ENCODE results near the gene MRTFA. TPM values are rescaled to one million over a fixed set of nuclear protein-coding genes. Genes with fewer than 3 reads are reported as not detected.

MRTFA gene
- polyA plus RNA-seq, 1 of the 3 experiments (the other 2 are of a cell fraction) = 5.8 TPM

DNA sequence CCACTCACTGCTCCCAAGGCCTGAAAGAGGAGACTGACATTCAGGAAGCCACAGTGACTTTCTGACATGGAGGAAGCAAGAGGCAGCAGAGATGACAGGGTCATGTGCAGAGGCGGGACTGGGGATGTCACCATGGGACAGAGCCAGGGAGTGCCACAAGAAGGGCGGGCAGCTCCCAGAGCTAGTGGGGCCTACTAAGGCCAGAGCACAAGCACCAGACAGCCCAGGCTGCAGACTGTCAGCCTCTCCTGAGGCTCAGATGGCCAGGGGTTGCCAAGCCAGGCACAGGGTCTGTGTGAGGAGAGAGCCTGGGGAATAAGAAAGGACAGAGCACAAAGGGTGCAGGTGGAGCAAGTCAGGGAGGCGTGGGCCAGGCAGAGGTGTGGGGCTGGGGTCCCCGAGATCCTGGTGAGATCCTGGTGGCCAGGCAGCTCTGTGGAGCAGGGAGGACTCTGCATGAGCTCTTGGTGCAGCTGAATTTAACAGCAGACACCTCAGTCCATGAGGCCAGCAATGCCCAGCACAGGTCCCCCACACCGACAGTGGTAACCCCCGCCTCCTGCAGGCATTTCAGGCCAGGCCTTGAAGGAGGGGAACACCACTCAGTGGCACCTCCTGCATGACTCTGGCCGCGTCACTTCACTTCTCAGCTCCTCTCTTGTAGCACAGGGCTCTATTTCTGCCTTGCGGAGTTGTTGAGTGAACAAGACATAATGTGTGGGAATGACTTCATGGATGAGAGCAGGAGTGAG is 213.8 kb downstream of the MRTFA start:
- Histone ChIP-seq H3K27me3 (ENCODE audit: insufficient read depth) (no peaks in the 10 kb centered on the region), H3K9ac (no peak overlapping the region), H3K9me3 (no peaks in the 10 kb centered on the region), H3K27ac (ENCODE audit: low read depth in 2 of 2, low read length in 1 of 2) (no peak overlapping the region), H3K36me3 (replicated peaks in 1 of 2; ENCODE audit: control insufficient read depth in 1 of 2, insufficient read depth in 2 of 2, low read length in 1 of 2) (peaks cover 4 to 26% of the 10 kb centered on the region in 2 experiments), H3K9me2 (no peaks in the 10 kb centered on the region), H3F3A (replicated peaks; ENCODE audit: insufficient read depth) (no peaks in the 10 kb centered on the region), H3K79me2 (ENCODE audit: insufficient read depth) (no peaks in the 10 kb centered on the region), H2AFZ (ENCODE audit: low read depth) (no peak overlapping the region), H3K4me2 (no peak overlapping the region), H3K4me1 (ENCODE audit: control insufficient read depth in 1 of 2, insufficient read depth in 2 of 2, low read depth in 1 of 2, low read length in 1 of 2) (no peaks in the 10 kb centered on the region), H3K4me3 (ENCODE audit: low read depth in 2 of 2, low read length in 1 of 2) (no peak overlapping the region), H4K20me1 (ENCODE audit: insufficient read depth) (no peaks in the 10 kb centered on the region)
- DNase-seq = no peak
- CTCF ChIA-PET = interaction anchor here (0.5 to 1.0 kb wide), 2 partner anchors 14 to 62 kb away, joined by 3 to 4 read pairs; no protein-coding TSS in a partner anchor
- WGBS (ENCODE audit: low lambda C conversion rate) = 100% methylated on average over 3 of the region's 9 CpGs
- no peak for TF ChIP-seq FOXM1 (IDR thresholded peaks at IDR 0.05; ENCODE audit: low read depth)
- TF ChIP-seq, protein P1, sequence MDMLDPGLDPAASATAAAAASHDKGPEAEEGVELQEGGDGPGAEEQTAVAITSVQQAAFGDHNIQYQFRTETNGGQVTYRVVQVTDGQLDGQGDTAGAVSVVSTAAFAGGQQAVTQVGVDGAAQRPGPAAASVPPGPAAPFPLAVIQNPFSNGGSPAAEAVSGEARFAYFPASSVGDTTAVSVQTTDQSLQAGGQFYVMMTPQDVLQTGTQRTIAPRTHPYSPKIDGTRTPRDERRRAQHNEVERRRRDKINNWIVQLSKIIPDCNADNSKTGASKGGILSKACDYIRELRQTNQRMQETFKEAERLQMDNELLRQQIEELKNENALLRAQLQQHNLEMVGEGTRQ (IDR thresholded peaks at IDR 0.05; ENCODE audit: borderline replicate concordance, low read depth, low read length) = no peak
- POLR2A ChIA-PET = no interaction called here

DNA sequence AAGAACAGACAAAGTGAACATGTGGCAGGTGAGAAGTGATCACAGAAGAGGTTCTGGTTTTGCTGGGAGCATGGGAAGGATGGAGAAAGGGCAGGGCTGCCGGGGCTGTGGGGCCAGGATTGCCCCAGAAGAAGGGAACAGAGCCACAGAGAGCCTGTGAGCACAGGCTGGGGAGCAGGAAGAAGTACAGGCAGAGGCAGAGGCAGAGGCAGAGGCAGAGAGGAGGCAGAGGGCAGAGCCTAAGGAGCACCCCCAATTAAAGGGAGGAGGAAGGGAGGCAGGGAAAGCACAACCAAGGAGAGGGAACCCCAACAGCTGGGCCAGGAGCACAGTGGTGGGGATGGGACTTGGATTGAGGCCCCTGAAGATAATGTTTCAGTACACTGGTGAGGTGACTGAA is 214.6 kb downstream of the MRTFA start:
- 100% methylated on average over 1 of the region's 1 CpG for WGBS (ENCODE audit: low lambda C conversion rate)

DNA sequence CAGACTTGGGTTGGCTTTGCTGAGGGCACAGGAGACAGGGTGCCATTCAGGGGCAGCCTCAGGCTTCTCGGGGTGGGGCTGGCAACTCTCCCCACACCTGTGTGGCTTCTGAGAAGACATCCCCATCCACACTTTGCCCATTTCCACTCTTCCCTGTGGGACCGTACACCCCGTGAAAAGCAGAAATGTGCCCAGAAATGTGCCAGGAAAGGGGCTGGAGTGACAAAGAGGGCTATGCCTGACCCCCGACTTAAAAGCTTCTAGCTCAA is 215.5 kb downstream of the MRTFA start:
- no peak for DNase-seq
- Histone ChIP-seq H3K4me3 (ENCODE audit: low read depth in 2 of 2, low read length in 1 of 2) (no peak overlapping the region), H3K4me2 (no peak overlapping the region), H3K27me3 (ENCODE audit: insufficient read depth) (no peaks in the 10 kb centered on the region), H3K9me3 (no peaks in the 10 kb centered on the region), H3K27ac (ENCODE audit: low read depth in 2 of 2, low read length in 1 of 2) (no peak overlapping the region), H3K36me3 (replicated peaks in 1 of 2; ENCODE audit: control insufficient read depth in 1 of 2, insufficient read depth in 2 of 2, low read length in 1 of 2) (peaks cover 0 to 33% of the 10 kb centered on the region in 2 experiments), H3K79me2 (ENCODE audit: insufficient read depth) (no peaks in the 10 kb centered on the region), H3F3A (replicated peaks; ENCODE audit: insufficient read depth) (no peaks in the 10 kb centered on the region), H4K20me1 (ENCODE audit: insufficient read depth) (no peaks in the 10 kb centered on the region), H3K9ac (no peak overlapping the region), H3K4me1 (ENCODE audit: control insufficient read depth in 1 of 2, insufficient read depth in 2 of 2, low read depth in 1 of 2, low read length in 1 of 2) (no peaks in the 10 kb centered on the region; a peak in 1 of 4 replicates), H2AFZ (ENCODE audit: low read depth) (no peak overlapping the region), H3K9me2 (no peaks in the 10 kb centered on the region)
- TF ChIP-seq, protein P2, sequence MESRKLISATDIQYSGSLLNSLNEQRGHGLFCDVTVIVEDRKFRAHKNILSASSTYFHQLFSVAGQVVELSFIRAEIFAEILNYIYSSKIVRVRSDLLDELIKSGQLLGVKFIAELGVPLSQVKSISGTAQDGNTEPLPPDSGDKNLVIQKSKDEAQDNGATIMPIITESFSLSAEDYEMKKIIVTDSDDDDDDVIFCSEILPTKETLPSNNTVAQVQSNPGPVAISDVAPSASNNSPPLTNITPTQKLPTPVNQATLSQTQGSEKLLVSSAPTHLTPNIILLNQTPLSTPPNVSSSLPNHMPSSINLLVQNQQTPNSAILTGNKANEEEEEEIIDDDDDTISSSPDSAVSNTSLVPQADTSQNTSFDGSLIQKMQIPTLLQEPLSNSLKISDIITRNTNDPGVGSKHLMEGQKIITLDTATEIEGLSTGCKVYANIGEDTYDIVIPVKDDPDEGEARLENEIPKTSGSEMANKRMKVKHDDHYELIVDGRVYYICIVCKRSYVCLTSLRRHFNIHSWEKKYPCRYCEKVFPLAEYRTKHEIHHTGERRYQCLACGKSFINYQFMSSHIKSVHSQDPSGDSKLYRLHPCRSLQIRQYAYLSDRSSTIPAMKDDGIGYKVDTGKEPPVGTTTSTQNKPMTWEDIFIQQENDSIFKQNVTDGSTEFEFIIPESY (IDR thresholded peaks at IDR 0.05; ENCODE audit: borderline replicate concordance, low read depth) = no peak
- TF ChIP-seq, protein P3, sequence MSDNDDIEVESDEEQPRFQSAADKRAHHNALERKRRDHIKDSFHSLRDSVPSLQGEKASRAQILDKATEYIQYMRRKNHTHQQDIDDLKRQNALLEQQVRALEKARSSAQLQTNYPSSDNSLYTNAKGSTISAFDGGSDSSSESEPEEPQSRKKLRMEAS (IDR thresholded peaks at IDR 0.05; ENCODE audit: low read depth) = no peak
- no peak for TF ChIP-seq POLR2AphosphoS5 (IDR thresholded peaks at IDR 0.05; ENCODE audit: low read depth, low read length)
- TF ChIP-seq NRF1 (IDR thresholded peaks at IDR 0.05; ENCODE audit: low read depth, low read length) = no peak
- no peak for TF ChIP-seq RAD21 (IDR thresholded peaks at IDR 0.05; ENCODE audit: low read length)
- TF ChIP-seq FOXM1 (IDR thresholded peaks at IDR 0.05; ENCODE audit: low read depth) = no peak
- TF ChIP-seq EP300 (IDR thresholded peaks at IDR 0.05; ENCODE audit: borderline replicate concordance in 1 of 2, low read depth in 1 of 2, low read length in 1 of 2) = no peak
- TF ChIP-seq MEF2A (IDR thresholded peaks at IDR 0.05; ENCODE audit: borderline replicate concordance, low read depth) = no peak
- TF ChIP-seq FOSL2 (IDR thresholded peaks at IDR 0.05; ENCODE audit: borderline replicate concordance, low read depth) = no peak
- CTCF ChIA-PET = no interaction called here
- POLR2A ChIA-PET = no interaction called here
- WGBS (ENCODE audit: low lambda C conversion rate) = no CpG with 5 or more reads among the region's 4 CpGs

More for the DNA sequence above, 214.6 kb downstream of the MRTFA start:
- no peak overlapping the region for H2AFZ ChIP-seq (ENCODE audit: low read depth)
- no peaks in the 10 kb centered on the region for H3K4me1 ChIP-seq (ENCODE audit: control insufficient read depth in 1 of 2, insufficient read depth in 2 of 2, low read depth in 1 of 2, low read length in 1 of 2)
- H3K4me2 ChIP-seq = no peak overlapping the region
- CTCF ChIA-PET = interaction anchor here (1.0 kb wide), 1 partner anchor 15 kb away, joined by 3 read pairs; no protein-coding TSS in a partner anchor
- no peaks in the 10 kb centered on the region for H3K79me2 ChIP-seq (ENCODE audit: insufficient read depth)
- no peaks in the 10 kb centered on the region for H4K20me1 ChIP-seq (ENCODE audit: insufficient read depth)
- H3K9me3 ChIP-seq = no peaks in the 10 kb centered on the region
- DNase-seq = no peak
- no peaks in the 10 kb centered on the region for H3K9me2 ChIP-seq
- H3K27me3 ChIP-seq (ENCODE audit: insufficient read depth) = no peaks in the 10 kb centered on the region
- TF ChIP-seq RCOR1 (IDR thresholded peaks at IDR 0.05; ENCODE audit: low read length) = no peak
- no peak for TF ChIP-seq MEF2A (IDR thresholded peaks at IDR 0.05; ENCODE audit: borderline replicate concordance, low read depth)
- no peak for TF ChIP-seq SIN3A (IDR thresholded peaks at IDR 0.05; ENCODE audit: borderline replicate concordance, low read depth, low read length)
- H3K4me3 ChIP-seq (ENCODE audit: low read depth in 2 of 2, low read length in 1 of 2) = no peak overlapping the region
- POLR2A ChIA-PET = no interaction called here
- H3K27ac ChIP-seq (ENCODE audit: low read depth in 2 of 2, low read length in 1 of 2) = no peak overlapping the region
- H3K9ac ChIP-seq = no peak overlapping the region
- no peaks in the 10 kb centered on the region for H3F3A ChIP-seq (replicated peaks; ENCODE audit: insufficient read depth)
- peaks cover 0 to 28% of the 10 kb centered on the region in 2 experiments for H3K36me3 ChIP-seq (replicated peaks in 1 of 2; ENCODE audit: control insufficient read depth in 1 of 2, insufficient read depth in 2 of 2, low read length in 1 of 2)

All from SK-N-SH (cell line).